Endothelial cell (in vitro differentiated cells): ENCODE measurements around the gene ADM2. TPM values are rescaled to one million over a fixed set of nuclear protein-coding genes. Genes with fewer than 3 reads are reported as not detected.
"Not testable (repeated sequence)": the region's sequence is repeated elsewhere in the genome, so short reads cannot be mapped to it uniquely, and the experiment has no call there.

Experiments
- DNase-seq: peaks from one replicate; pipeline ENCODE4 v3.0.0; 2021; ENCODE audit warnings: low spot score
- H3K27ac Mint-ChIP-seq: one replicate; pipeline ENCODE4 v1.8.0; 2021; ENCODE audit warnings: mixed read lengths, inconsistent platforms; ENCODE audit not compliant: unreplicated experiment
- H3K27me3 Mint-ChIP-seq: one replicate; pipeline ENCODE4 v1.8.0; 2021; ENCODE audit warnings: mild to moderate bottlenecking, moderate library complexity, mixed read lengths, inconsistent platforms; ENCODE audit not compliant: unreplicated experiment
- H3K36me3 Mint-ChIP-seq: one replicate; pipeline ENCODE4 v1.8.0; 2021; ENCODE audit warnings: mild to moderate bottlenecking, low read depth, mixed read lengths, inconsistent platforms; ENCODE audit not compliant: unreplicated experiment
- H3K4me1 Mint-ChIP-seq: one replicate; pipeline ENCODE4 v1.8.0; 2021; ENCODE audit warnings: mild to moderate bottlenecking, mixed read lengths, inconsistent platforms; ENCODE audit not compliant: unreplicated experiment
- H3K4me3 Mint-ChIP-seq: one replicate; pipeline ENCODE4 v1.8.0; 2021; ENCODE audit warnings: mild to moderate bottlenecking, mixed read lengths, inconsistent platforms; ENCODE audit not compliant: unreplicated experiment
- H3K9me3 Mint-ChIP-seq: one replicate; pipeline ENCODE4 v1.8.0; 2021; ENCODE audit warnings: mixed read lengths, inconsistent platforms; ENCODE audit not compliant: unreplicated experiment
- total RNA-seq: library from RNA; stranded (reverse); fragmentation: NEBNext Ultra II Directional; extraction: Animal tissue kit (Norgen Biotek cat#: 25700); gene quantifications from one replicate; pipeline ENCODE4 v1.2.1, GENCODE V29; 2021; ENCODE audit not compliant: unreplicated experiment
- TF ChIP-seq, protein P1 (sequence below): fragments of 200-600 bp; sonication (generic); IDR thresholded peaks from one replicate; pipeline ENCODE4 v1.5.0; 2021; ENCODE audit warnings: antibody characterized with exemption; ENCODE audit not compliant: unreplicated experiment

Gene ADM2
- total RNA-seq, 1 donor from 2014 or later: 0.36 TPM

- H3K27me3 Mint-ChIP-seq: peaks cover 27% of the 10 kb centered on the region
- peak overlapping the region; percentile 77 for H3K4me3 Mint-ChIP-seq
- peak overlapping the region; percentile 66 for H3K27ac Mint-ChIP-seq
- TF ChIP-seq, protein P1, sequence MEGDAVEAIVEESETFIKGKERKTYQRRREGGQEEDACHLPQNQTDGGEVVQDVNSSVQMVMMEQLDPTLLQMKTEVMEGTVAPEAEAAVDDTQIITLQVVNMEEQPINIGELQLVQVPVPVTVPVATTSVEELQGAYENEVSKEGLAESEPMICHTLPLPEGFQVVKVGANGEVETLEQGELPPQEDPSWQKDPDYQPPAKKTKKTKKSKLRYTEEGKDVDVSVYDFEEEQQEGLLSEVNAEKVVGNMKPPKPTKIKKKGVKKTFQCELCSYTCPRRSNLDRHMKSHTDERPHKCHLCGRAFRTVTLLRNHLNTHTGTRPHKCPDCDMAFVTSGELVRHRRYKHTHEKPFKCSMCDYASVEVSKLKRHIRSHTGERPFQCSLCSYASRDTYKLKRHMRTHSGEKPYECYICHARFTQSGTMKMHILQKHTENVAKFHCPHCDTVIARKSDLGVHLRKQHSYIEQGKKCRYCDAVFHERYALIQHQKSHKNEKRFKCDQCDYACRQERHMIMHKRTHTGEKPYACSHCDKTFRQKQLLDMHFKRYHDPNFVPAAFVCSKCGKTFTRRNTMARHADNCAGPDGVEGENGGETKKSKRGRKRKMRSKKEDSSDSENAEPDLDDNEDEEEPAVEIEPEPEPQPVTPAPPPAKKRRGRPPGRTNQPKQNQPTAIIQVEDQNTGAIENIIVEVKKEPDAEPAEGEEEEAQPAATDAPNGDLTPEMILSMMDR: no peak
- no peaks in the 10 kb centered on the region for H3K9me3 Mint-ChIP-seq
- DNase-seq: peak; percentile 68
- peaks cover 8% of the 10 kb centered on the region for H3K4me1 Mint-ChIP-seq
- no peaks in the 10 kb centered on the region for H3K36me3 Mint-ChIP-seq
Measured at GRCh38 chr22:50531962-50532674, 50.8 kb downstream of the ADM2 start.

DNA sequence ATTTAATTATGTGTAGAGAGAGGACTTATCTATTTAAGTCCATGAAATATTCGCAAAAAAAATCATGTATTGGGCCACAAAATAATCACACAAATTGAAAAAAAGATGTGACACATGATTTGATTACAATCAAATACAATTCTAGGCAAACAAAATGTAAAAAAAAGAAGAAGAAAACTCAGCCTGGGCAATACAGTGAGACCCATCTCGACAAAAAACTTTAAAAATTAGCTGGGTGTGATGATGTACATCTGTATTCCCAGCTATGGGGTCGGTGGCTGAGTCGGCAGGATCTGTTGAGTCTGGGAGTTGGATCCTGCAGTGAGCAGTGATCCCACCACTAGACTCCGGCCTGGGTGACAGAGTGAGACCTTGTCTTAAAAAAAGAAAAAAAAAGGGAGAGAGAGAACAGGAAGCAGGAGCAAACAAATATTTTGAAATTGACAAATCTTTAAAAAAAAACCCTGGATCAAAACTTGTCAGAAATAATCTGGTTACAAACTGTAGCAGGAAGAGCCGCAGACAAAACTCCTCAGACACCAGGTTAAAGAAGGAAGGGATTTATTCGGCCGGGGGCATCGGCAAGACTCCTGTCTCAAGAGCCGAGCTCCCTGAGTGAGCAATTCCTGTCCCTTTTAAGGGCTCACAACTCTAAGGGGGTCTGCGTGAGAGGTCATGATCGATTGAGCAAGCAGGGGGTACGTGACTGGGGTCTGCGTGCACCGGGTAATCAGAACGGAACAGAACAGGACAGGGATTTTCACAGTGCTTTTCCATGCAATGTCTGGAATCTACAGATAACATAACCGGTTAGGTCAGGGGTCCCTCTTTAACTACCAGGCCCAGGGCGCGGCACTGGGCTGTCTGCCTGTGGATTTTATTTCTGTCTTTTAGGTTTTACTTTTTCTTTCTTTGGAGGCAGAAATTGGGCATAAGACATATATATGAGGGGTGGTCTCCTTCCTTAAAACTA is 51.8 kb downstream of the ADM2 start:
- TF ChIP-seq, protein P1: no peak
- Mint-ChIP-seq H3K4me3 (peak overlapping the region; percentile 77), H3K4me1 (peaks cover 12% of the 10 kb centered on the region), H3K27ac (peak overlapping the region; percentile 66), H3K27me3 (peaks cover 20% of the 10 kb centered on the region), H3K9me3 (no peaks in the 10 kb centered on the region), H3K36me3 (no peaks in the 10 kb centered on the region)
- no peak for DNase-seq

DNA sequence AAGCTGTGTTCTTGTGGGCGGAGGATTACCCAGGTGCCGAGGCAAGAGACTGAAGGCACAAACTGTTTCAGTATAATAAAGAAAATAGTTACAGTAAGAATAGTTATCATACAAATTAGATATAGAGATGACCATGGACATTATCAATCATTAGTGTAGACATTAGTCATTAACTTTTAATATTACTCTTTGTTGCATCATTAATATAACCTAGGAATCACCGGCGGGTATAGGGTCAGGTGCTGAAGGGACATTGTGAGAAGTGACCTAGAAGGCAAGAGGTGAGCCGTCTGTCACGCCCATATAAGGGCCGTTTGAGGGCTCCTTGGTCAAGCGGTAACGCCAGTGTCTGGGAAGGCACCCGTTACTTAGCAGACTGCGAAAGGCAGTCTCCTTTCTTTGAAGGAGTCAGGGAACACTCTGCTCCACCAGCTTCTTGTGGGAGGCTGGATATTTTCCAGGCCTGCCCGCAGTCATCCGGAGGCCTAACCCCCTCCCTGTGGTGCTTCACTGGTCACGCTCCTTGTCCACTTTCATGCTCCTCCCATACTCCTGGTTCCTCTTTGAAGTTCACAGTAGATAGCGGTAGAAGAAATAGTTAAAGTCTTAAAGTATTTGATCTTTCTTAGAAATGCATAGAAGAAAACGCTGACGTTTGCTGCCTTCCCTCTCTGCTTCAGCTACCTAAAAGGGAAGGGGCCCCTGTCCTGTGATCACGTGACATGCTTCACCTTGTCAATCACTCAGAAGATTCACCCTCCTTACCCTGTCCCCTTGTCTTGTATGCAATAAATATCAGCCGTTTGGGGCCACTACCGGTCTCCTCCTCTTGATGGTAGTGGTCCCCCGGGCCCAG is 52.7 kb downstream of the ADM2 start:
- not testable (repeated sequence) for H3K36me3 Mint-ChIP-seq, DNase-seq, H3K9me3 Mint-ChIP-seq, H3K4me3 Mint-ChIP-seq, H3K27ac Mint-ChIP-seq
- Mint-ChIP-seq H3K4me1 (peaks cover 15% of the 10 kb centered on the region), H3K27me3 (peaks cover 11% of the 10 kb centered on the region)

GRCh38 chr22:50535113-50535512 is 53.8 kb downstream of the ADM2 start:
- H3K4me3 Mint-ChIP-seq: no peak overlapping the region
- H3K4me1 Mint-ChIP-seq: peaks cover 15% of the 10 kb centered on the region
- H3K27me3 Mint-ChIP-seq: peaks cover 8% of the 10 kb centered on the region
- TF ChIP-seq, protein P1: no peak
- H3K36me3 Mint-ChIP-seq: no peaks in the 10 kb centered on the region
- no peaks in the 10 kb centered on the region for H3K9me3 Mint-ChIP-seq
- no peak for DNase-seq
- H3K27ac Mint-ChIP-seq: no peak overlapping the region

Other genes with a start within 250 kb of the ADM2 start
- 48.5 TPM for gene TUBGCP6, start 236.5 kb upstream of the ADM2 start, total RNA-seq
- gene HDAC10, start 230.3 kb upstream of the ADM2 start, total RNA-seq: 42.1 TPM
- gene MAPK12, start 219.9 kb upstream of the ADM2 start, total RNA-seq: 33.4 TPM
- gene MAPK11, start 211.2 kb upstream of the ADM2 start, total RNA-seq: 62.4 TPM
- gene PLXNB2, start 173.9 kb upstream of the ADM2 start, total RNA-seq: 96.5 TPM
- gene DENND6B, start 154.5 kb upstream of the ADM2 start, total RNA-seq: 3.6 TPM
- 50.9 TPM for gene PPP6R2, start 138.2 kb upstream of the ADM2 start, total RNA-seq
- 76.7 TPM for gene SBF1, start 6.5 kb upstream of the ADM2 start, total RNA-seq
- not detected for gene MIOX, start 5.3 kb downstream of the ADM2 start, total RNA-seq
- 88.2 TPM for gene LMF2, start 26.2 kb downstream of the ADM2 start, total RNA-seq
- 40.9 TPM for gene NCAPH2, start 26.7 kb downstream of the ADM2 start, total RNA-seq
- 1.1 TPM for gene SCO2, start 44.1 kb downstream of the ADM2 start, total RNA-seq
- gene TYMP, start 48.5 kb downstream of the ADM2 start, total RNA-seq: 6.3 TPM
- not detected for gene KLHDC7B, start 64.4 kb downstream of the ADM2 start, total RNA-seq
- gene SYCE3, start 81.4 kb downstream of the ADM2 start, total RNA-seq: not detected
- gene CPT1B, start 96.9 kb downstream of the ADM2 start, total RNA-seq: 89.0 TPM
- gene CHKB, start 101.3 kb downstream of the ADM2 start, total RNA-seq: 94.6 TPM
- 0.69 TPM for gene MAPK8IP2, start 119.2 kb downstream of the ADM2 start, total RNA-seq
- gene ARSA, start 146.6 kb downstream of the ADM2 start, total RNA-seq: 59.6 TPM
- gene SHANK3, start 191.3 kb downstream of the ADM2 start, total RNA-seq: 223 TPM